ENCODE data around the gene PPDPF. TPM values are rescaled to one million over a fixed set of nuclear protein-coding genes. Genes with fewer than 3 reads are reported as not detected.

PPDPF gene
- polyA plus RNA-seq, result 2.1 and 3.0 TPM in 2 replicates

DNA sequence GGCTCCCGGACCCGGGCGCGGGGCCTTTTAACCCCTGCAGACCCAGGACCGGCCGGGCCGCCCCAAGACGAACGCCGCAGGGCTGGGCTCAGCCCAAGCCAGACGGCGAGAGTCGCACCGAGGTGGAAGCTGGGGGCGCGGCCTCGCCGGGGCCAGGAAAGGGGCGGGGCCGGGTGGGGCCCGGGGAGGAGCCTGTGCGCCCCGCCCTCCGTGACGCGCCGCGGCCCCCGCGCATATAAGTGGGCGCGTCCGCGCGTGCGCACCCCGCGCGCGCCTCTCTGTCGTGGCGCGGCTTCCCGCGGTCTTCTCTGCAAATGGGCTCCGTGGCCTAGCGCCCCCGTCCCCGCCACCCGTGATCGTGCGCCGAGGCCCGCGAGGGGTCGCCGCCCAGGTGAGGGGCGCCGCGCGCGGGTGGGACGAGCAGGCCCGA lies at the start of gene PPDPF:
PPDPF (plus strand) TSS at position 262 of the 430 bp plus-strand sequence. CDS start 544 bp downstream, outside the sequence.

DNA sequence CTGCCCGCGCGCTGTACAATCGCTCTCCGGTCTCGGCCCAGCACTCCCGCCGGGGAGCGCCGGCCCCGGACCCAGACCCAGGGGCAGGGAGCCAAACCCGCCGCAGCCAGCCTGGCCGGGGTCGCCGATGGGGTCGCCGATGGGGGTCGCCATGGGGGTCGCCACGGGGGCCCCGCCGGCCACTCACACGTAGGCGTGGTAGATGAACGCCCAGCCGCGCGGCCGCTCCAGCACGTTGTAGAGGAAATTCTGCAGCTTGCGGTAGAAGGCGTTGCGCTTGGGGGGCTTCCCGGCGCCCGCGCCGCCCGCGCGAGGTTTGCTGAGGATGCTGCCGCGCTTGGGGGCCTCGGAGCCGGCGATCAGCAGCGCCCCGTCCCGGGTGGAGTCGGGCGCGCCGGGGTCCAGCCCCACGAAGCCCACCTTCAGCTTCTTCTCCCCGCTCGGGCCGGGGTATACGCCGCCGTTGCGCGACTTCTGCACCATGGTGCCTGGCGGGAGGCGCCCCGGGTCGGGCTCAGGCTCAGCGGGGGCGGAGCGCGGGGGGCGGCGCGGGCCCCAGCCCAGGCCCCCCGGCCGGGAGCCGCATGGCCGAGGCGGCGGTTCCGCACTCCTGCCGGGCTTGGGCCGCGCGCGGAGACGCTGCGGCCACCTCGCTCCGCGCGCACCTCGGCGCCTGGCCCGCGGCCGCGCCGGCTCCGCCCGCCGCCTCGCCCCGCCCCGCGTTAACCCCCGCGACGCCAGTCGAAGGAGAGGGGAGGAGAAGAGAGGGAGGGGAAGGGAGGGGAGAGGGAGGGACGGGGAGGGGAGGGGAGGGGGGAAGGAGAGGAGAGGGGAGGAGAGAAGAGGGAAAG lies 48.4 kb upstream of the PPDPF start, which contains the start of gene KCNQ2:
KCNQ2 (minus strand) TSS at position 675 of the 851 bp plus-strand sequence; CDS start at position 483, 192 bp downstream.

GRCh38 chr20:63498960-63499337 lies 21.6 kb upstream of the PPDPF start, which contains the start of gene EEF1A2:
Gene EEF1A2 (minus strand): TSS chr20:63499083. CDS start chr20:63497763, 1,320 bp downstream.

GRCh38 chr20:63536997-63537524 lies 16.5 kb downstream of the PPDPF start, which contains the start of gene PTK6:
Gene PTK6 (minus strand): TSS chr20:63537376. CDS start chr20:63537314, 62 bp downstream.

DNA sequence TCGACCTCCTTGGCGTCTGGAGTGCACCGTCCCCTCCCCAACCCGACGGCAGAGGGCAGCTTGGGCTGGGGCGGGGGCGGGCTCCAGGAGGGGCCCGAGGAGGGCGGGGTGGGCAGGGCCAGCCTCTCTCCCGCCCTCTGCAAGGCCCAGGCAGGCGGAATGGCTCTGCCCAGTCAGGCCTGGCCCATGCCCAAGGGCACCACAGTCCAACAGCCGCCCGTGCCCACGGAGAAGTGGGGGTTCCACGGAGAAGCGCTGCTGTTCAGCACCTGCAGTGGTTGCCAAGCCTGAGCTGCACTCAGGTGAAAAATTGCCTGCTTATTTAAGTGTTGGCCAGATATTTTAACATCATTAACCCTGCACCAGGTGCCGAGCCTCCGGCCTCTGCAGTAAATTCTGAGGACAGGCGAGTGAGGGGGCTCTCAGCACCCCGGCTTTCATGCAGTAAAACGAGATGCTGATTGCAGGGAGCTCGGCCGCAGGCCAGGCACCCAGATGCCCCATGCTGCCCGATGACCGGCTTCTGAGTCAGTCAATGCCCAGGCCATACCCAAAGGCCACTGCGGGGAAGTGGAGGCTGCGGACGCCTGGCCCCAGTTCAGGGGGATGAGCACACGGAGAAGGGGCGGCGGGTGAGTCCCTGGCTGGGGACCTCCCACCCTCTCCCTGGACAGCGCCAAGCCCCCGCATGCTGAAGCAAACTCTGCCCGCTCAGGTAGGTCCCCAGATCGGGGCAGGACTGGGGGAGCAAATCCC lies 27.3 kb downstream of the PPDPF start, which contains the start of gene SRMS:
SRMS (minus strand) TSS at position 25 of the 756 bp plus-strand sequence. CDS start 286 bp downstream, outside the sequence.

GRCh38 chr20:63553933-63554290 lies 33.3 kb downstream of the PPDPF start, which contains the start of gene FNDC11:
Gene FNDC11 (plus strand): TSS chr20:63554159. CDS start chr20:63555664, 1,505 bp downstream.

Other genes starting within 250 kb of the PPDPF start
- gene ARFGAP1, start 248.0 kb upstream of the PPDPF start, polyA plus RNA-seq, result 0.17 and 2.2 TPM in 2 replicates
- gene COL20A1, start 227.6 kb upstream of the PPDPF start, polyA plus RNA-seq, result 0.59 and 1.3 TPM in 2 replicates
- gene CHRNA4, start 159.4 kb upstream of the PPDPF start, polyA plus RNA-seq, result 2.4 and 2.5 TPM in 2 replicates
- 8.7 and 11.4 TPM in 2 replicates for gene KCNQ2, start 48.1 kb upstream of the PPDPF start, polyA plus RNA-seq
- 13.6 and 15.1 TPM in 2 replicates for gene EEF1A2, start 21.7 kb upstream of the PPDPF start, polyA plus RNA-seq
- not detected in 2 replicates for gene PTK6, start 16.6 kb downstream of the PPDPF start, polyA plus RNA-seq
- gene SRMS, start 27.0 kb downstream of the PPDPF start, polyA plus RNA-seq, result not detected in 2 replicates
- not detected in 2 replicates for gene FNDC11, start 33.4 kb downstream of the PPDPF start, polyA plus RNA-seq
- gene HELZ2, start 53.5 kb downstream of the PPDPF start, polyA plus RNA-seq, result not detected in 2 replicates
- 0.35 and 1.3 TPM in 2 replicates for gene GMEB2, start 106.3 kb downstream of the PPDPF start, polyA plus RNA-seq
- gene STMN3, start 132.7 kb downstream of the PPDPF start, polyA plus RNA-seq, result 30.7 and 32.0 TPM in 2 replicates
- gene RTEL1, start 137.5 kb downstream of the PPDPF start, polyA plus RNA-seq, result 0.21 TPM in 1 of 2 replicates, not detected in the other
- not detected in 2 replicates for gene TNFRSF6B, start 175.9 kb downstream of the PPDPF start, polyA plus RNA-seq
- 1.7 and 5.3 TPM in 2 replicates for gene ARFRP1, start 187.2 kb downstream of the PPDPF start, polyA plus RNA-seq
- gene ZGPAT, start 187.3 kb downstream of the PPDPF start, polyA plus RNA-seq, result 0.38 and 0.73 TPM in 2 replicates
- not detected in 2 replicates for gene LIME1, start 215.9 kb downstream of the PPDPF start, polyA plus RNA-seq
- 0.93 TPM in 1 of 2 replicates, not detected in the other for gene SLC2A4RG, start 219.0 kb downstream of the PPDPF start, polyA plus RNA-seq

All from Purkinje cell (primary cell).